HG03432 (cell line): ENCODE data around the gene ZNF546.

Experiments
- ATAC-seq: cut with Tn5 transposase; IDR thresholded peaks from one replicate; pipeline ENCODE4 v1.9.1; 2021; ENCODE audit warnings: mild to moderate bottlenecking, moderate library complexity; ENCODE audit not compliant: unreplicated experiment

ZNF546 gene

DNA sequence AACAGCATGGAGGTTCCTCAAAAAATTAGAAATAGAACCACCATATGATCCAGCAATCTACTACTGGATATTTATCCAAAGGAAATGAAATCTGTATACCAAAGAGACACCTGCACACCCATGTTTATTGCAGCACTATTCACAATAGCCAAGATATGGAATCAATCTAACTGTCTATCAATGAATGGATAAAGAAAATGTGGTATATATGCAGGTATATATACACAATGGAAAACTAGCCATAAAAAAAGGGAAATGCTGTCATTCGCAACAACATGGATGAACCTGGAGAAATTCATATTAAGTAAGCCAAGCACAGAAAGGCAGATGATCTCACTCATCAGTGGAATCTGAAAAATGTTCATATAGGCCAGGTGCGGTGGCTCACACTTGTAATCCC, 56.6 kb downstream of the ZNF546 start:
- no peak for ATAC-seq

DNA sequence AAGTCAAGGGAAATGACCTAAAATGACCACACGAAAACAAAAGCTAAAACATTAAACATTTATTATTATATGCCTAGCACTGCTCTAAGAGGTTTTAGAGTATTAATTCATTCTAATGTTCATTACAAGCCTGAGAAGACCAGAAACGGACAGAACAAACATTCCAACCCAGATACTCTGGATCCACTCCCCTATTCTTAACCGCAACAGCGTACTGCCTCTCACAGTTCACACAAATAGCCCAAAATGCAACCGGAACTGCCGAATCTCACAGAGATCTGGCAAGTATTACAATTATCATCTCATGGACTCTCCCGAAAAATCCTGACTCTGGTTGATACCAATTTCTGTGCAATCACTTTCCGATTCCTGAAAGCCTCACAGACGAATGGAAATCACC, 57.8 kb downstream of the ZNF546 start:
- no peak for ATAC-seq

DNA sequence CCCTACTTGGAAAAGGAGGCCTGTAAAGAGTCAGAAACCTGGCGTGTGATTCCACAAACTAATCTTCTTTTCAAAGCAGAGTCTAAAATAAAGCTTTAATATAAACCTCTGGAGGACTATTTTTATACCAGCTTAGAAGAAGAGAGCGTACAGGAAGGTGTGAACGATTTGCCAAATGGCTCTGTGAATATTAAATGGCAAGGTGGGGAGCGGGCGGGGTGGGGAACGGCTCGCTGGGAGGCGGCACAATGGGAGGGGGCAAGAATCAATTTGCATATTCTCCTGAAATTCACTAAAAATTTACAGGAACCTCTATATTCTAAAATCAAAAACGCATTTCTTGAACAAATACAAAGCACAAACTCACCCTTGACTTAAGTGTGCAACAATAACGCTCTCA, 58.2 kb downstream of the ZNF546 start:
- ATAC-seq: no peak

DNA sequence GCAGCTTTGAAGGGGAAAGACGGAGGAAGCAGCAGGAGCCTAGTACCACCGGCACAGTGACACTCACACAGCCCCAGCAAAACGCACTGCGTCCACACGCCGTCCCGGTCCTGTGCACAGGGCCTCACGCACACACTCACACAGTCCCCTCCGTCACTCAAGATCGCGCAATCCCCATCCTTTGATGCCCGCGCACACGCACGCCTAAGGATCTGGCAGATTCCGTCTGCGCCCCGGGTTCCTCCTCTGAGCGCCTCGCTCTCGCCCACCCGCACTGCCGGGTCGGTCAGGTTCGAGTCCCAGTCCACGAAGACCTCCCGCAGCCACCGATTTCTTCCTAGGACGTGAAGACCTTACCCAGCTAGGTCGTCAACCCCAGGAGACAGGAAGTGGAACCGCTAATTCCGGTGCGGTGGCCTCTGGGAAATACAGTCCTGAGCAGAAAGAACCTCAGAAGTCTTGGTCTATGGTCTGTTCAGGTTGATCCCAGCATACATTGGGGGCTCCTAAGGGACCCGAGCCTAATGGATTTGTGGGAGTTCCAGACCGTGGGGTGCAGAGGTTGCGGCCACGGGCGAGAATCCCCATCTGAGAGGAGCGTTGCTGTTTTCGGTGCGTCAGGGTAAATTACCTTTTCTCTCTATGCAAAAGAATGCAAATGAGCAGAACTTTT, 59.1 kb downstream of the ZNF546 start, which contains the start of gene ZNF780B:
Gene ZNF780B, minus strand, starts transcription at position 400 of the 673 bp plus-strand sequence. CDS start 5,899 bp downstream, outside the sequence.
- peak; percentile 77 for ATAC-seq

DNA sequence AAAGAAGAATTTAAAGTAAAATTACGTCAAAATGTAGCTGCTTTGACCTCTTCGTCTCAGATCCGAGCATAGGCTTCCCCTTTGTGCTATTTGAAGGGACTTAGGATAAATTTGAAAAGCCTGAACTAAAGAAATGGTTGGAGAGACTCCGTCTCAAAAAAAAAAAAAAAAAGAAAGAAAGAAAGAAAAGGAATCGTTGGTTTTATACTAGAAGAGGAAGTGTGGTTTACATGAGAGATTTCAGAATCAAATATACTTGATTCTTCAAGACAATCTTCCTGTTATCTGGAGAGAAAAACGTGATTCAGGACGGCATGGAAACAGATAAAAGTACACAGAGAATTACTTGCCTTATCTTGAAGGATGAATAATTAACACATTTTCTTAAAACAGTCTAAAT, 59.6 kb downstream of the ZNF546 start:
- ATAC-seq: no peak

DNA sequence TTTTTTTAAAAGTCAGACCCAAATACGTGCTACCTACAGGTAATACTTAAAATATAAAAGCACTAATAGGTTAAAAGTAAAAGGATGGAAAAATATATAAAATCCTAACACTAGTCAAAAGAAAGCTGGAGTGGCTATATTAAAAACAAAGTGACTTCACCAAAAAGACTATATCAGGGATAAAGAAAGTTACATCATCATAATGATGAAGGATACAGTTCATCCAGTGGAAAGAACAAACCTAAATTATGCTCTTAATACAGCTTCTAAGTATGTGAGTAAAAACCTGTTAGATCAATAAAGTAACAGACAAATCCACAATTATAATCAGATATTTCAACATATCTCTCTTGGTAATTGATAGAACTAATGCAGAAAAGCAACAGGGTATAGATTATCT, 60.3 kb downstream of the ZNF546 start:
- no peak for ATAC-seq

DNA sequence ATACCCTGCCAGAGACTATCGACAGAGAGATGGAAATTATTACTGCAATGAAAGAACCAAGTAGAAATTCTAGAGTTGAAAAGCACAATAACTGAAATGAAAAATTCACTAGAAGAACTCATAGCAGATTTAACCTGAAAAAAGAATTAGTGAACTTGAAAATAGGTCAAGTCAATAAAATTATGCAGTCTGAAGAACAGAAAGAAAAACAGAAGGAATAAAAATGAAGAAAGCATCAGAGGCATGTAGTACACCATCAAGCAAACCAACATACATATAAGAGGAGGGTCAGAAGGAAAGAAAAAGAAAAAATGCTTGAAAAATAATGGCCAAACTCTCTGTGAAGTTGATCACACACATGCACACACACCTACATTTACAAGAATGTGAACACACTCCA, 62.8 kb downstream of the ZNF546 start:
- no peak for ATAC-seq

DNA sequence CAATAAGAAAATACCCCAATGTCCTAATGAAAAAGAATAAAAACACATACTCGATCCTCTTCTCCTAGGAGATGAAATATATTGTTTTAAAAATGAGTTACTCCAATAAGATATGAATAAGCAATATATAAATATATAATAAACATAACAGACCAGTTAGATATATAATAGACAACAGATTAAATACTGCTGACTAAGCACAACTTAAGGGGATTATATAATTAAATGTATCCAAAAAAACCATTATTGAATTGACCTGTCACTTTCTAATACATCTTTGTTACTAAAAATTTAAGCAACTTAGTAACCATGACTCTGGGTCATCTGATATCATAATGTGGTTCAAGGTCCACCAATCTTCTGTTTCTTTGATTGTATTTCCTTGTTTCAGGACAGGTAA, 73.2 kb downstream of the ZNF546 start:
- no peak for ATAC-seq
